Stimulated activated CD4-positive, alpha-beta T cell treated with anti-CD3 and anti-CD28 coated beads, Interleukin-4, amount 100 ng/mL, for 48 hours (primary cell): ENCODE measurements around the gene GRP.
A peak's percentile ranks its signal among the peaks of the same experiment; 100 is the strongest.
"Not testable (repeated sequence)": the region's sequence is repeated elsewhere in the genome, so short reads cannot be mapped to it uniquely, and the experiment has no call there.

Source experiments
- DNase-seq, 2 donors: peaks; one replicate each; pipeline ENCODE4 v3.0.0-alpha.2; 2020; ENCODE audit warnings: low read depth in 2 of 2

Gene GRP

GRCh38 chr18:59229191-59229590, 9.2 kb downstream of the GRP start:
- no peak for DNase-seq

GRCh38 chr18:59229701-59230443, 9.9 kb downstream of the GRP start:
- no peak for DNase-seq

- DNase-seq, result no peak
These were observed 11.2 kb downstream of the GRP start for GRCh38 chr18:59231114-59231513.

- no peak for DNase-seq
These were observed 11.9 kb downstream of the GRP start for GRCh38 chr18:59231877-59232276.

GRCh38 chr18:59232309-59233016, 12.5 kb downstream of the GRP start:
- DNase-seq, result no peak

GRCh38 chr18:59233017-59233410, 13.1 kb downstream of the GRP start:
- no peak for DNase-seq

- DNase-seq, result no peak
These were observed 18.4 kb downstream of the GRP start for GRCh38 chr18:59238385-59238784.

GRCh38 chr18:59239642-59240041, 19.7 kb downstream of the GRP start:
- no peak for DNase-seq

- no peak for DNase-seq
These were observed 22.9 kb downstream of the GRP start for GRCh38 chr18:59242906-59243305.

- DNase-seq, result no peak
These were observed 26.8 kb downstream of the GRP start for GRCh38 chr18:59246796-59247195.

GRCh38 chr18:59249199-59249774, 29.3 kb downstream of the GRP start:
- DNase-seq, result no peak

- DNase-seq, result not testable (repeated sequence)
These were observed 35.5 kb downstream of the GRP start for GRCh38 chr18:59255491-59255890.

GRCh38 chr18:59261842-59262241, 41.9 kb downstream of the GRP start:
- not testable (repeated sequence) for DNase-seq

- not testable (repeated sequence) for DNase-seq
These were observed 42.3 kb downstream of the GRP start for GRCh38 chr18:59262243-59262642.

GRCh38 chr18:59263661-59264060, 43.7 kb downstream of the GRP start:
- DNase-seq, result no peak

- no peak for DNase-seq
These were observed 44.2 kb downstream of the GRP start for GRCh38 chr18:59264121-59264571.

- DNase-seq, result no peak
These were observed 44.8 kb downstream of the GRP start for GRCh38 chr18:59264651-59265245.

- DNase-seq, result peak in 1 of 2 donors; percentile 34
These were observed 45.5 kb downstream of the GRP start for GRCh38 chr18:59265246-59265973.

GRCh38 chr18:59265974-59266369, 46.0 kb downstream of the GRP start:
- DNase-seq, result no peak

GRCh38 chr18:59266459-59266858, 46.5 kb downstream of the GRP start:
- no peak for DNase-seq

- DNase-seq, result no peak
These were observed 47.0 kb downstream of the GRP start for GRCh38 chr18:59266886-59267502.
